ENCODE results near the gene FBLN2. TPM values are rescaled to one million over a fixed set of nuclear protein-coding genes. Genes with fewer than 3 reads are reported as not detected.

FBLN2 gene
- polyA plus RNA-seq, 3 donors: 0.08 TPM; not detected in 2

DNA sequence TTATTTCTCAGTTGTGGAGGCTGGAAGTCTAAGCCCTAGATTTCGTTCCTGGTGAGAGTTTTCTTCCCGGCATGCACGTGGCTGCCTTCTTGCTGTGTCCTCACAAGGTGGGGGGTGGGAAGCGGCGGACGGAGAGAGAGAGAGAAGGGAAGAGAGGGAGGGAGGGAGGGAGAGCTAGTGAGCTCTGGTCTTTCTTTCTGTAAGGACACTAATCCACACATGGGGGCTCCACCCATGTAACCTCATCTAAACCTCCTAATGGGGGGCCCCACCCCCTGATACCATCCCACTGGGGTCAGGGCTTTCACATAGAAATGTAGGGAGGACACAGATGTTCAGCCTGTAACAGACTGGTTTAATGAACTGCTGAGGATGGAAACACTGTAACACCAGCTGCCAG lies 7.3 kb downstream of the FBLN2 start:
- no peaks in the 10 kb centered on the region for H3K79me2 ChIP-seq (ENCODE audit: insufficient read depth, low read length)
- no peak overlapping the region for H2AFZ ChIP-seq (ENCODE audit: insufficient read depth, low read depth, low read length, poor library complexity, severe bottlenecking)
- intact Hi-C loops (cut with micrococcal nuclease): no loop called here
- DNase-seq: no peak
- H3K27me3 ChIP-seq (ENCODE audit: control insufficient read depth in 2 of 2, insufficient read depth in 2 of 2, low read length in 2 of 2): no peaks in the 10 kb centered on the region
- no peak overlapping the region for H3K4me3 Mint-ChIP-seq
- no peaks in the 10 kb centered on the region for H3K4me1 Mint-ChIP-seq
- H4K20me1 ChIP-seq (ENCODE audit: insufficient read depth, low read length): no peaks in the 10 kb centered on the region
- H3K36me3 ChIP-seq (replicated peaks in 1 of 2; ENCODE audit: control insufficient read depth in 1 of 2, insufficient read depth in 2 of 2, low read length in 2 of 2): no peaks in the 10 kb centered on the region
- H3K4me3 ChIP-seq (replicated peaks in 1 of 3; ENCODE audit: low read depth in 2 of 3, low read length in 3 of 3): no peak overlapping the region
- no peak overlapping the region for H3K27ac Mint-ChIP-seq
- no peaks in the 10 kb centered on the region for H3K9me3 ChIP-seq (replicated peaks in 1 of 2; ENCODE audit: control insufficient read depth in 1 of 2, insufficient read depth in 1 of 2, low read length in 2 of 2)
- H3K9ac ChIP-seq (ENCODE audit: insufficient read depth, low read length, poor library complexity, severe bottlenecking): no peak overlapping the region
- H3K36me3 Mint-ChIP-seq: no peaks in the 10 kb centered on the region
- H3K4me1 ChIP-seq (ENCODE audit: control insufficient read depth in 1 of 2, insufficient read depth in 2 of 2, low read length in 2 of 2): no peaks in the 10 kb centered on the region
- H3K27me3 Mint-ChIP-seq (ENCODE audit: low read depth in 3 of 3): peaks cover 2 to 10% (median 8%) of the 10 kb centered on the region in 3 donors
- H3K27ac ChIP-seq (ENCODE audit: low read depth in 1 of 2, low read length in 2 of 2): no peak overlapping the region
- WGBS (ENCODE audit: insufficient coverage): 100% methylated on average over 2 of the region's 6 CpGs
- H3K4me2 ChIP-seq (replicated peaks; ENCODE audit: extremely low read depth, low read length, poor library complexity, severe bottlenecking): no peak overlapping the region
- TF ChIP-seq, protein P1, sequence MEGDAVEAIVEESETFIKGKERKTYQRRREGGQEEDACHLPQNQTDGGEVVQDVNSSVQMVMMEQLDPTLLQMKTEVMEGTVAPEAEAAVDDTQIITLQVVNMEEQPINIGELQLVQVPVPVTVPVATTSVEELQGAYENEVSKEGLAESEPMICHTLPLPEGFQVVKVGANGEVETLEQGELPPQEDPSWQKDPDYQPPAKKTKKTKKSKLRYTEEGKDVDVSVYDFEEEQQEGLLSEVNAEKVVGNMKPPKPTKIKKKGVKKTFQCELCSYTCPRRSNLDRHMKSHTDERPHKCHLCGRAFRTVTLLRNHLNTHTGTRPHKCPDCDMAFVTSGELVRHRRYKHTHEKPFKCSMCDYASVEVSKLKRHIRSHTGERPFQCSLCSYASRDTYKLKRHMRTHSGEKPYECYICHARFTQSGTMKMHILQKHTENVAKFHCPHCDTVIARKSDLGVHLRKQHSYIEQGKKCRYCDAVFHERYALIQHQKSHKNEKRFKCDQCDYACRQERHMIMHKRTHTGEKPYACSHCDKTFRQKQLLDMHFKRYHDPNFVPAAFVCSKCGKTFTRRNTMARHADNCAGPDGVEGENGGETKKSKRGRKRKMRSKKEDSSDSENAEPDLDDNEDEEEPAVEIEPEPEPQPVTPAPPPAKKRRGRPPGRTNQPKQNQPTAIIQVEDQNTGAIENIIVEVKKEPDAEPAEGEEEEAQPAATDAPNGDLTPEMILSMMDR (IDR thresholded peaks at IDR 0.05): no peak
- H3K9me3 Mint-ChIP-seq: no peaks in the 10 kb centered on the region

DNA sequence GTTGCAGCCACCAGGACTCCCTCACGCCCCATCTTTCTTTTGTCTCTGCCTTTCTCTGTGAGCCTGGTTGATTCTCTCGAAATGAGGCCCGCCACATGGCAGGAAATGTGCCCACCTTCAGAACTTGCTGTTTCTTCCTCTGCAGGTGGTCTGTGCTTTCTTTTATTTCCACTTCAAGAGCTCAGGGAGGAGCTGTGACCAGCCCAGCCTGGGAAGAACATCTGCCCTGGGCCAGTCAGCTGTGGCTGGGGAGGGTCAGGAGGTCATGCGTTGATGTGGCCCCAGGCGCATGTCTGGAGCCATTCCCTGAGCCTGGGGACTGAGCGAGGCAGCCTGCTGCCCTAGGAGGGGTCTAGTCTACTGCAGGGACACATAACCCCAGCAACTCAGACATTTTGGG lies 8.0 kb downstream of the FBLN2 start:
- H3K36me3 ChIP-seq (replicated peaks in 1 of 2; ENCODE audit: control insufficient read depth in 1 of 2, insufficient read depth in 2 of 2, low read length in 2 of 2): no peaks in the 10 kb centered on the region
- no peak overlapping the region for H3K9ac ChIP-seq (ENCODE audit: insufficient read depth, low read length, poor library complexity, severe bottlenecking)
- H3K27me3 Mint-ChIP-seq (ENCODE audit: low read depth in 3 of 3): peaks cover 2 to 10% (median 7%) of the 10 kb centered on the region in 3 donors
- no peaks in the 10 kb centered on the region for H3K79me2 ChIP-seq (ENCODE audit: insufficient read depth, low read length)
- H2AFZ ChIP-seq (ENCODE audit: insufficient read depth, low read depth, low read length, poor library complexity, severe bottlenecking): no peak overlapping the region
- intact Hi-C loops (cut with micrococcal nuclease): no loop called here
- no peaks in the 10 kb centered on the region for H3K9me3 Mint-ChIP-seq
- H3K27ac Mint-ChIP-seq: no peak overlapping the region
- H3K4me1 ChIP-seq (ENCODE audit: control insufficient read depth in 1 of 2, insufficient read depth in 2 of 2, low read length in 2 of 2): no peaks in the 10 kb centered on the region
- no peaks in the 10 kb centered on the region for H3K9me3 ChIP-seq (replicated peaks in 1 of 2; ENCODE audit: control insufficient read depth in 1 of 2, insufficient read depth in 1 of 2, low read length in 2 of 2)
- no peak overlapping the region for H3K4me2 ChIP-seq (replicated peaks; ENCODE audit: extremely low read depth, low read length, poor library complexity, severe bottlenecking)
- H3K4me1 Mint-ChIP-seq: peaks cover under 1% of the 10 kb centered on the region
- no peak overlapping the region for H3K4me3 ChIP-seq (replicated peaks in 1 of 3; ENCODE audit: low read depth in 2 of 3, low read length in 3 of 3)
- WGBS (ENCODE audit: insufficient coverage): 78% methylated on average over 6 of the region's 6 CpGs
- no peaks in the 10 kb centered on the region for H3K36me3 Mint-ChIP-seq
- TF ChIP-seq, protein P1 (IDR thresholded peaks at IDR 0.05): no peak
- H3K4me3 Mint-ChIP-seq: no peak overlapping the region
- H4K20me1 ChIP-seq (ENCODE audit: insufficient read depth, low read length): no peaks in the 10 kb centered on the region
- no peak overlapping the region for H3K27ac ChIP-seq (ENCODE audit: low read depth in 1 of 2, low read length in 2 of 2)
- no peak for DNase-seq
- H3K27me3 ChIP-seq (ENCODE audit: control insufficient read depth in 2 of 2, insufficient read depth in 2 of 2, low read length in 2 of 2): no peaks in the 10 kb centered on the region

Data from CD14-positive monocyte (primary cell).